Measurements from ENCODE around the gene RABGAP1L.

Gene RABGAP1L

DNA sequence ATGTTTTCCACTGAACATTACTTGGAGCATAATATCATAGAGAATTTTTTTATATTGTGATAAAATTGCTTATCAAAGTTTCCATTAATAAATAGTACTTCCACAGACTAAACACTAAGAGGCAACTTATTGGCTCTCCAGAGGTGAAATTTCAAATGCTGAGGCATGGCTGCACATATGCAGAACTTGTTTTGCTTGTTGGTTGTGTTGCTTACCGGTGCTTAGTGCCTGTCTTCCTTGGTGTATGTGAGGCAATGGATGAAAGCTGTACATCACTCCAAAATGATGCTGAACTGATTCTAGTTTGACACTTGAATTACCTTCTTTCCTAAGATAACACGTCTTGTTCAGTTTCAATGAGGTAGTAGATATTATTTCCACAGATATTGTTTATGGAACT lies 258.6 kb downstream of the RABGAP1L start:
- ChIA-PET CTCF (no interaction called here), POLR2A (no interaction called here)

DNA sequence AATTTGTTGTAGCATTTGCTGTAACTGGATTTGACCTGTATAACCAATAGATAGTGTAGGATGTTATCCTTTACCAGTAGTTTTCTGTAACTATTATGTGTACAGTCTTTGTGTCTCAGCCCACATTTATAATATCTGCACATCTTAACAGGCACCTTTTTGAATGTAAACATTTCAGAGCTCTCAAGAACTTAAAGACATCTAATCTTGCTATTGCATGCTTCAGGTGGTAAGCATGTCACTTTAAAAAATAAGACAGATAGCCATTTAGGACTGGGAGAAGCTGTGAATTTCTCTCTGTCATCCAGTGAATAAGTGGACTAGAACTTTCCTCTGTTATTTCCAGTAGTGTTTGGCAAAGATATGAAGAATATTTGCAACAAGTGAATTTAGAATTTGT lies 265.8 kb downstream of the RABGAP1L start:
- H3K4me1 ChIP-seq (ENCODE audit: control extremely low read depth in 1 of 4, control insufficient read depth in 4 of 4, insufficient read depth in 4 of 4, low read length in 3 of 4): no peaks in the 10 kb centered on the region
- H3K9me3 ChIP-seq (ENCODE audit: control extremely low read depth in 1 of 5, control insufficient read depth in 4 of 5, insufficient read depth in 2 of 5, low read depth in 1 of 5, low read length in 4 of 5): no peaks in the 10 kb centered on the region
- DNase-seq: no peak
- H3K27ac ChIP-seq (ENCODE audit: insufficient read depth in 1 of 2, low read depth in 1 of 2, low read length in 2 of 2, poor library complexity in 1 of 2, severe bottlenecking in 2 of 2): no peak overlapping the region
- H3K36me3 ChIP-seq (ENCODE audit: control insufficient read depth in 4 of 4, insufficient read depth in 4 of 4, low read length in 3 of 4): no peaks in the 10 kb centered on the region
- ChIA-PET POLR2A (no interaction called here), CTCF (no interaction called here)
- H3K4me3 ChIP-seq (ENCODE audit: control insufficient read depth in 1 of 7, extremely low read depth in 1 of 7, insufficient read depth in 4 of 7, low read depth in 2 of 7, low read length in 6 of 7): no peak overlapping the region
- no peaks in the 10 kb centered on the region for H3K27me3 ChIP-seq (replicated peaks in 2 of 5; ENCODE audit: control insufficient read depth in 4 of 5, insufficient read depth in 5 of 5, low read length in 4 of 5)

More for the DNA sequence above, 258.6 kb downstream of the RABGAP1L start:
- no peaks in the 10 kb centered on the region for H3K27me3 ChIP-seq (replicated peaks in 2 of 5; ENCODE audit: control insufficient read depth in 4 of 5, insufficient read depth in 5 of 5, low read length in 4 of 5)
- H3K27ac ChIP-seq (ENCODE audit: insufficient read depth in 1 of 2, low read depth in 1 of 2, low read length in 2 of 2, poor library complexity in 1 of 2, severe bottlenecking in 2 of 2): no peak overlapping the region
- WGBS (ENCODE audit: insufficient coverage): no CpG with 5 or more reads among the region's 2 CpGs
- H3K36me3 ChIP-seq (ENCODE audit: control insufficient read depth in 4 of 4, insufficient read depth in 4 of 4, low read length in 3 of 4): no peaks in the 10 kb centered on the region
- H3K9me3 ChIP-seq (ENCODE audit: control extremely low read depth in 1 of 5, control insufficient read depth in 4 of 5, insufficient read depth in 2 of 5, low read depth in 1 of 5, low read length in 4 of 5): no peaks in the 10 kb centered on the region
- peaks cover 0 to 3% (median 0%) of the 10 kb centered on the region in 4 experiments for H3K4me1 ChIP-seq (ENCODE audit: control extremely low read depth in 1 of 4, control insufficient read depth in 4 of 4, insufficient read depth in 4 of 4, low read length in 3 of 4)
- H3K4me3 ChIP-seq (ENCODE audit: control insufficient read depth in 1 of 7, extremely low read depth in 1 of 7, insufficient read depth in 4 of 7, low read depth in 2 of 7, low read length in 6 of 7): no peak overlapping the region
- DNase-seq: no peak

DNA sequence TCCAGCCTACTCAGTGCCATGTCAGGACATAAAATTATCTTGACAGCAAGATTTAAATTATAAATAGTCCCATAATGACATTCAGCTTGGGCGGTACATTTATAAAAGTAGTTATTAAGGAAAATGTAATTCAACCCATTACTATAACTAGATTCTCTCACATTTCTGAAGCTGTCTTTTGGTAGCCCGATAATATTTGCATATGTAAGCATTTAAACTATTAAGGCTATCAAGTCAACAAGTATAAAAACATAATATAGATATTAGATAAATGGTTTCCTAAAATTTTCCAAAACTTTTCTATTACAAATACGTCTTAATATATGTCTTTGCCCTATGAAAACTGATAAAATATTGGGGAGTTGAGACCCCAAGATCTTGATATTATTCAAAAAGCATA lies 266.8 kb downstream of the RABGAP1L start:
- Histone ChIP-seq H3K27me3 (replicated peaks in 2 of 5; ENCODE audit: control insufficient read depth in 4 of 5, insufficient read depth in 5 of 5, low read length in 4 of 5) (no peaks in the 10 kb centered on the region), H3K9me3 (ENCODE audit: control extremely low read depth in 1 of 5, control insufficient read depth in 4 of 5, insufficient read depth in 2 of 5, low read depth in 1 of 5, low read length in 4 of 5) (no peaks in the 10 kb centered on the region), H3K27ac (ENCODE audit: insufficient read depth in 1 of 2, low read depth in 1 of 2, low read length in 2 of 2, poor library complexity in 1 of 2, severe bottlenecking in 2 of 2) (no peak overlapping the region), H3K36me3 (ENCODE audit: control insufficient read depth in 4 of 4, insufficient read depth in 4 of 4, low read length in 3 of 4) (no peaks in the 10 kb centered on the region), H3K4me1 (ENCODE audit: control extremely low read depth in 1 of 4, control insufficient read depth in 4 of 4, insufficient read depth in 4 of 4, low read length in 3 of 4) (no peaks in the 10 kb centered on the region), H3K4me3 (ENCODE audit: control insufficient read depth in 1 of 7, extremely low read depth in 1 of 7, insufficient read depth in 4 of 7, low read depth in 2 of 7, low read length in 6 of 7) (no peak overlapping the region)
- no peak for DNase-seq
- no CpG with 5 or more reads among the region's 3 CpGs for WGBS (ENCODE audit: insufficient coverage)
- POLR2A ChIA-PET: no interaction called here
- CTCF ChIA-PET: no interaction called here

DNA sequence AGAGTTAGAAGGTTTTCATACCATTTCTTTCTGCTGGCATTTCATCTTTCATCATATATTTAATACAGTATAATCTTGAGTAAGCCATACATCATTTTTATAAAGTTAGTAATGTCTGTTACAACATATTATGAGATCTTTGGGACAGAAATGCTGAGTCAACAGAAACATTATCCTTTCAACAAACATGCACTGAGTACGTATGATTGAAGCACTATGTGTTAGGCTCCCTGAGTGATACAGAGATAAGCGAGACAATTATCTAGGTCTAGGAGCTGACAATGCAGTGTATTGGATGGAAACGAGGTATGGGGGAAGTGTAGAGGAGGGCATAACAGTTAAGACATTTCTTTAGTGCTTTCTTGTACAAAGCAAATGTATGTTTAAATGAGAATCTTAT lies 268.7 kb downstream of the RABGAP1L start:
- Histone ChIP-seq H3K27me3 (replicated peaks in 2 of 5; ENCODE audit: control insufficient read depth in 4 of 5, insufficient read depth in 5 of 5, low read length in 4 of 5) (no peaks in the 10 kb centered on the region), H3K9me3 (ENCODE audit: control extremely low read depth in 1 of 5, control insufficient read depth in 4 of 5, insufficient read depth in 2 of 5, low read depth in 1 of 5, low read length in 4 of 5) (no peaks in the 10 kb centered on the region), H3K4me3 (ENCODE audit: control insufficient read depth in 1 of 7, extremely low read depth in 1 of 7, insufficient read depth in 4 of 7, low read depth in 2 of 7, low read length in 6 of 7) (no peak overlapping the region), H3K27ac (ENCODE audit: insufficient read depth in 1 of 2, low read depth in 1 of 2, low read length in 2 of 2, poor library complexity in 1 of 2, severe bottlenecking in 2 of 2) (no peak overlapping the region), H3K4me1 (ENCODE audit: control extremely low read depth in 1 of 4, control insufficient read depth in 4 of 4, insufficient read depth in 4 of 4, low read length in 3 of 4) (no peaks in the 10 kb centered on the region), H3K36me3 (ENCODE audit: control insufficient read depth in 4 of 4, insufficient read depth in 4 of 4, low read length in 3 of 4) (no peaks in the 10 kb centered on the region)
- WGBS (ENCODE audit: insufficient coverage): no CpG with 5 or more reads among the region's 3 CpGs
- CTCF ChIA-PET: no interaction called here
- no peak for DNase-seq
- POLR2A ChIA-PET: no interaction called here

DNA sequence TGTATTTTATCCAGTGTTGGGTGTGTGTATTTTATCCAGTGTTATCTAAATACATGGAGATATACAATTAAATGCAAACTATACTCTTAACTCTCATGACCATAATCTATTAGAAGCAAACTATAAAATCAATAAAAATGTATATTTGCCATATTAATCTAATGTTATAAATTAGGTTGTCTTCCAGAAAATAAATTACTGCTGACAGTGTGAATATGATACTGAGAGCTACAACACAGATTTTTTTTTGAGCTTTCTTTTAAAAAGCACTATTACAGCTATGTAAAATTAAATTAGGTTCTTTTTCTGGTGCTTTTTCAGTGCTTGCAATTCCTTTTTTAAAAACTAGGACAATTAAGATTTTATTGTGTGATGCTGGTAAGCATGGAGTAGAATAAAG lies 269.4 kb downstream of the RABGAP1L start:
- ChIA-PET CTCF (no interaction called here), POLR2A (no interaction called here)
- Histone ChIP-seq H3K9me3 (ENCODE audit: control extremely low read depth in 1 of 5, control insufficient read depth in 4 of 5, insufficient read depth in 2 of 5, low read depth in 1 of 5, low read length in 4 of 5) (no peaks in the 10 kb centered on the region), H3K4me3 (ENCODE audit: control insufficient read depth in 1 of 7, extremely low read depth in 1 of 7, insufficient read depth in 4 of 7, low read depth in 2 of 7, low read length in 6 of 7) (no peak overlapping the region), H3K36me3 (ENCODE audit: control insufficient read depth in 4 of 4, insufficient read depth in 4 of 4, low read length in 3 of 4) (no peaks in the 10 kb centered on the region), H3K4me1 (ENCODE audit: control extremely low read depth in 1 of 4, control insufficient read depth in 4 of 4, insufficient read depth in 4 of 4, low read length in 3 of 4) (no peaks in the 10 kb centered on the region), H3K27me3 (replicated peaks in 2 of 5; ENCODE audit: control insufficient read depth in 4 of 5, insufficient read depth in 5 of 5, low read length in 4 of 5) (no peaks in the 10 kb centered on the region), H3K27ac (ENCODE audit: insufficient read depth in 1 of 2, low read depth in 1 of 2, low read length in 2 of 2, poor library complexity in 1 of 2, severe bottlenecking in 2 of 2) (no peak overlapping the region)
- DNase-seq: no peak

DNA sequence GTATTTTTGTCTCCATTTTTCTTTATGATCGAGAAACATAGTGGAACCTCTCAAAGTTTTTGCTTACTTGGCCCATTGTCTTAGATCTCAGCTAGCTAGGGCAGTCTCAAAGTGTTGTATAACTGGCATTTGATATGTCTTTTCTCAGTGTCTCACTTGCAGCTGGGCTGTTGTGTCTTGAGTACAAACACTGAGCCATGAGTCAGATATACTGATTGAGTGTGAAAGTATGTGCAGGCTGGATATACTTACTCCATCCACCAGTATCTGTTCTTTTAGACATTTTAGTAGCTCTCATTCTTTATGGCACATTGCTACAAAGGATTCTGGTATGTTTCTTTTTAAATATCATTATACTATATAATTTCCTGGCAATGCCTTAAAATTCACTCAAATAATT lies 274.1 kb downstream of the RABGAP1L start:
- POLR2A ChIA-PET: no interaction called here
- 100% methylated on average over 1 of the region's 1 CpG for WGBS (ENCODE audit: insufficient coverage)
- H3K4me3 ChIP-seq (ENCODE audit: control insufficient read depth in 1 of 7, extremely low read depth in 1 of 7, insufficient read depth in 4 of 7, low read depth in 2 of 7, low read length in 6 of 7): no peak overlapping the region
- no peaks in the 10 kb centered on the region for H3K4me1 ChIP-seq (ENCODE audit: control extremely low read depth in 1 of 4, control insufficient read depth in 4 of 4, insufficient read depth in 4 of 4, low read length in 3 of 4)
- CTCF ChIA-PET: no interaction called here
- no peaks in the 10 kb centered on the region for H3K36me3 ChIP-seq (ENCODE audit: control insufficient read depth in 4 of 4, insufficient read depth in 4 of 4, low read length in 3 of 4)
- DNase-seq: no peak
- no peak overlapping the region for H3K27ac ChIP-seq (ENCODE audit: insufficient read depth in 1 of 2, low read depth in 1 of 2, low read length in 2 of 2, poor library complexity in 1 of 2, severe bottlenecking in 2 of 2)
- H3K27me3 ChIP-seq (replicated peaks in 2 of 5; ENCODE audit: control insufficient read depth in 4 of 5, insufficient read depth in 5 of 5, low read length in 4 of 5): no peaks in the 10 kb centered on the region
- H3K9me3 ChIP-seq (ENCODE audit: control extremely low read depth in 1 of 5, control insufficient read depth in 4 of 5, insufficient read depth in 2 of 5, low read depth in 1 of 5, low read length in 4 of 5): peaks cover 0 to 4% (median 0%) of the 10 kb centered on the region in 5 experiments

DNA sequence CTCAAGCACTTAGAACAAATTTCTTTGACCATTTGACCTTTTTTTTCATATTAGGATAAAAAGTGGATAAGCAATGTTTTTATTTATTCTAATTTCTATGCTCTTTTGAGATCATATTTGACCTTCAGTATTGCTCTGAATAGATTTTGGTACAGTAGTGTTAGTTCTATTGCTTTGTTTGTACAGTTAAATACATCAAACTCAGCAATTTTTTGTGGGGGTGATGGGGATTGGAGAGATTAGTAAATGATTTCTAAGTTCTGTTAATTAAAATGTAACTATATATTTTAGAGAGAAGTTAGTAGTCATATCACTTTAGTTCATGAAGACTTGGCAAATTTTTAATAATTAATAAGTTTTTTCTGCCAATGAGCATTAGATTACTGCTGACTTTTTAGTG lies 286.0 kb downstream of the RABGAP1L start:
- H3K27me3 ChIP-seq (replicated peaks in 2 of 5; ENCODE audit: control insufficient read depth in 4 of 5, insufficient read depth in 5 of 5, low read length in 4 of 5): no peaks in the 10 kb centered on the region
- no peak overlapping the region for H3K4me3 ChIP-seq (ENCODE audit: control insufficient read depth in 1 of 7, extremely low read depth in 1 of 7, insufficient read depth in 4 of 7, low read depth in 2 of 7, low read length in 6 of 7)
- POLR2A ChIA-PET: no interaction called here
- CTCF ChIA-PET: no interaction called here
- H3K9me3 ChIP-seq (ENCODE audit: control extremely low read depth in 1 of 5, control insufficient read depth in 4 of 5, insufficient read depth in 2 of 5, low read depth in 1 of 5, low read length in 4 of 5): no peaks in the 10 kb centered on the region
- no peak overlapping the region for H3K27ac ChIP-seq (ENCODE audit: insufficient read depth in 1 of 2, low read depth in 1 of 2, low read length in 2 of 2, poor library complexity in 1 of 2, severe bottlenecking in 2 of 2)
- H3K4me1 ChIP-seq (ENCODE audit: control extremely low read depth in 1 of 4, control insufficient read depth in 4 of 4, insufficient read depth in 4 of 4, low read length in 3 of 4): peaks cover 0 to 18% (median 0%) of the 10 kb centered on the region in 4 experiments
- no peak for DNase-seq
- H3K36me3 ChIP-seq (ENCODE audit: control insufficient read depth in 4 of 4, insufficient read depth in 4 of 4, low read length in 3 of 4): no peaks in the 10 kb centered on the region

DNA sequence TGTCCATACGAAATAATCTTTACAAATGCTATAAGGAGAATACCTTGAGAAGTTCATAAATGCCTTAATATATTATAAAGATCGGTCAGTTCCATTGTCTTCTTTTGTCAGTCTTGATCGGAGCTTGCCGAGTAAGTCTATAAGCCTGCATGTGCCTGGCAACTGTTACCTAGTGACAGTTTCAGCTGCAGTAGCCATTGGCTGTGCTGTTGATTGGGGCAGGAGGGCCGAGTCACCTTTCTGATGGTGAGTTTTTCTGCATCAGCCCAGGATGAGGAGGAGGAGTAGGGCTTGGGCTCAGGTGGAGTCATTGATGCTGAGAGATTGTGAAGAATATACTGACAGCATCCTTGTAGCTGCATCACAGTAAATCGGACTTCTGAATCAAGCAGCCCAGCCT lies 286.5 kb downstream of the RABGAP1L start:
- no peak for DNase-seq
- Histone ChIP-seq H3K9me3 (ENCODE audit: control extremely low read depth in 1 of 5, control insufficient read depth in 4 of 5, insufficient read depth in 2 of 5, low read depth in 1 of 5, low read length in 4 of 5) (no peaks in the 10 kb centered on the region), H3K36me3 (ENCODE audit: control insufficient read depth in 4 of 4, insufficient read depth in 4 of 4, low read length in 3 of 4) (no peaks in the 10 kb centered on the region), H3K27ac (ENCODE audit: insufficient read depth in 1 of 2, low read depth in 1 of 2, low read length in 2 of 2, poor library complexity in 1 of 2, severe bottlenecking in 2 of 2) (no peak overlapping the region), H3K4me1 (ENCODE audit: control extremely low read depth in 1 of 4, control insufficient read depth in 4 of 4, insufficient read depth in 4 of 4, low read length in 3 of 4) (peaks cover 0 to 18% (median 0%) of the 10 kb centered on the region in 4 experiments), H3K4me3 (ENCODE audit: control insufficient read depth in 1 of 7, extremely low read depth in 1 of 7, insufficient read depth in 4 of 7, low read depth in 2 of 7, low read length in 6 of 7) (no peak overlapping the region), H3K27me3 (replicated peaks in 2 of 5; ENCODE audit: control insufficient read depth in 4 of 5, insufficient read depth in 5 of 5, low read length in 4 of 5) (no peaks in the 10 kb centered on the region)
- ChIA-PET CTCF (no interaction called here), POLR2A (no interaction called here)
- 100% methylated on average over 1 of the region's 6 CpGs for WGBS (ENCODE audit: insufficient coverage)
